ENCODE results near the gene ARL16. TPM values are rescaled to one million over a fixed set of nuclear protein-coding genes. Genes with fewer than 3 reads are reported as not detected.

The ARL16 gene
- total and polyA plus RNA-seq, 4 donors, result 7.9 to 24.3 (median 11.3) TPM

GRCh38 chr17:81695801-81696200 lies 12.2 kb upstream of the ARL16 start:
- no peak for DNase-seq (ENCODE audit: low spot score)
- Histone ChIP-seq H3K27me3 (ENCODE audit: control insufficient read depth in 4 of 4, insufficient read depth in 4 of 4, low read length in 3 of 4) (no peaks in the 10 kb centered on the region), H3K4me1 (ENCODE audit: control insufficient read depth in 4 of 4, insufficient read depth in 4 of 4, low read length in 3 of 4) (peaks cover 0 to 3% (median 2%) of the 10 kb centered on the region in 4 donors), H3K36me3 (ENCODE audit: control insufficient read depth in 4 of 4, insufficient read depth in 3 of 4, low read depth in 1 of 4, low read length in 3 of 4) (peaks cover 18 to 86% (median 27%) of the 10 kb centered on the region in 4 donors), H3K27ac (ENCODE audit: low read depth in 1 of 2, low read length in 2 of 2) (no peak overlapping the region), H3K4me3 (ENCODE audit: low read depth in 1 of 3, low read length in 3 of 3) (no peak overlapping the region), H3K9ac (ENCODE audit: low read depth in 1 of 2, low read length in 2 of 2) (no peak overlapping the region), H3K9me3 (ENCODE audit: control insufficient read depth in 4 of 4, low read length in 3 of 4) (no peaks in the 10 kb centered on the region)
- TF ChIP-seq ATF3 (IDR thresholded peaks at IDR 0.05), result no peak
- TF ChIP-seq, protein P1, sequence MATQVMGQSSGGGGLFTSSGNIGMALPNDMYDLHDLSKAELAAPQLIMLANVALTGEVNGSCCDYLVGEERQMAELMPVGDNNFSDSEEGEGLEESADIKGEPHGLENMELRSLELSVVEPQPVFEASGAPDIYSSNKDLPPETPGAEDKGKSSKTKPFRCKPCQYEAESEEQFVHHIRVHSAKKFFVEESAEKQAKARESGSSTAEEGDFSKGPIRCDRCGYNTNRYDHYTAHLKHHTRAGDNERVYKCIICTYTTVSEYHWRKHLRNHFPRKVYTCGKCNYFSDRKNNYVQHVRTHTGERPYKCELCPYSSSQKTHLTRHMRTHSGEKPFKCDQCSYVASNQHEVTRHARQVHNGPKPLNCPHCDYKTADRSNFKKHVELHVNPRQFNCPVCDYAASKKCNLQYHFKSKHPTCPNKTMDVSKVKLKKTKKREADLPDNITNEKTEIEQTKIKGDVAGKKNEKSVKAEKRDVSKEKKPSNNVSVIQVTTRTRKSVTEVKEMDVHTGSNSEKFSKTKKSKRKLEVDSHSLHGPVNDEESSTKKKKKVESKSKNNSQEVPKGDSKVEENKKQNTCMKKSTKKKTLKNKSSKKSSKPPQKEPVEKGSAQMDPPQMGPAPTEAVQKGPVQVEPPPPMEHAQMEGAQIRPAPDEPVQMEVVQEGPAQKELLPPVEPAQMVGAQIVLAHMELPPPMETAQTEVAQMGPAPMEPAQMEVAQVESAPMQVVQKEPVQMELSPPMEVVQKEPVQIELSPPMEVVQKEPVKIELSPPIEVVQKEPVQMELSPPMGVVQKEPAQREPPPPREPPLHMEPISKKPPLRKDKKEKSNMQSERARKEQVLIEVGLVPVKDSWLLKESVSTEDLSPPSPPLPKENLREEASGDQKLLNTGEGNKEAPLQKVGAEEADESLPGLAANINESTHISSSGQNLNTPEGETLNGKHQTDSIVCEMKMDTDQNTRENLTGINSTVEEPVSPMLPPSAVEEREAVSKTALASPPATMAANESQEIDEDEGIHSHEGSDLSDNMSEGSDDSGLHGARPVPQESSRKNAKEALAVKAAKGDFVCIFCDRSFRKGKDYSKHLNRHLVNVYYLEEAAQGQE (IDR thresholded peaks at IDR 0.05), result no peak
- no peak for TF ChIP-seq CTCF (IDR thresholded peaks at IDR 0.05; ENCODE audit: low read depth, low read length, missing input control)
- TF ChIP-seq EGR1 (IDR thresholded peaks at IDR 0.05; ENCODE audit: low read depth in 2 of 2), result no peak
- TF ChIP-seq RXRA (IDR thresholded peaks at IDR 0.05), result no peak
- TF ChIP-seq HNF4A (conservative IDR thresholded peaks at IDR 0.05), result no peak
- TF ChIP-seq GABPA (IDR thresholded peaks at IDR 0.05 in 1 of 2, conservative IDR thresholded peaks at IDR 0.05 in 1 of 2), result no peak
- no peak for TF ChIP-seq HNF4G (IDR thresholded peaks at IDR 0.05)
- no peak for TF ChIP-seq YY1 (IDR thresholded peaks at IDR 0.05)
- no peak for TF ChIP-seq TAF1 (conservative IDR thresholded peaks at IDR 0.05)
- TF ChIP-seq SP1 (IDR thresholded peaks at IDR 0.05), result no peak
- 96% methylated on average over 22 of the region's 22 CpGs for WGBS

GRCh38 chr17:81695211-81695610 lies 11.6 kb upstream of the ARL16 start:
- WGBS, result 92% methylated on average over 6 of the region's 6 CpGs
- Histone ChIP-seq H3K9ac (ENCODE audit: low read depth in 1 of 2, low read length in 2 of 2) (no peak overlapping the region), H3K9me3 (ENCODE audit: control insufficient read depth in 4 of 4, low read length in 3 of 4) (no peaks in the 10 kb centered on the region), H3K27me3 (ENCODE audit: control insufficient read depth in 4 of 4, insufficient read depth in 4 of 4, low read length in 3 of 4) (no peaks in the 10 kb centered on the region), H3K4me3 (ENCODE audit: low read depth in 1 of 3, low read length in 3 of 3) (no peak overlapping the region), H3K36me3 (ENCODE audit: control insufficient read depth in 4 of 4, insufficient read depth in 3 of 4, low read depth in 1 of 4, low read length in 3 of 4) (peaks cover 16 to 89% (median 27%) of the 10 kb centered on the region in 4 donors), H3K27ac (ENCODE audit: low read depth in 1 of 2, low read length in 2 of 2) (no peak overlapping the region), H3K4me1 (ENCODE audit: control insufficient read depth in 4 of 4, insufficient read depth in 4 of 4, low read length in 3 of 4) (no peaks in the 10 kb centered on the region)
- DNase-seq (ENCODE audit: low spot score), result no peak
- TF ChIP-seq, protein P2, sequence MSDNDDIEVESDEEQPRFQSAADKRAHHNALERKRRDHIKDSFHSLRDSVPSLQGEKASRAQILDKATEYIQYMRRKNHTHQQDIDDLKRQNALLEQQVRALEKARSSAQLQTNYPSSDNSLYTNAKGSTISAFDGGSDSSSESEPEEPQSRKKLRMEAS (IDR thresholded peaks at IDR 0.05), result no peak
- no peak for TF ChIP-seq YY1 (IDR thresholded peaks at IDR 0.05)
- no peak for TF ChIP-seq GABPA (IDR thresholded peaks at IDR 0.05 in 1 of 2, conservative IDR thresholded peaks at IDR 0.05 in 1 of 2)

- Histone ChIP-seq H3K9ac (ENCODE audit: low read depth in 1 of 2, low read length in 2 of 2) (no peak overlapping the region), H3K27ac (ENCODE audit: low read depth in 1 of 2, low read length in 2 of 2) (no peak overlapping the region), H3K4me3 (ENCODE audit: low read depth in 1 of 3, low read length in 3 of 3) (no peak overlapping the region), H3K4me1 (ENCODE audit: control insufficient read depth in 4 of 4, insufficient read depth in 4 of 4, low read length in 3 of 4) (no peaks in the 10 kb centered on the region), H3K27me3 (ENCODE audit: control insufficient read depth in 4 of 4, insufficient read depth in 4 of 4, low read length in 3 of 4) (no peaks in the 10 kb centered on the region), H3K9me3 (ENCODE audit: control insufficient read depth in 4 of 4, low read length in 3 of 4) (no peaks in the 10 kb centered on the region), H3K36me3 (ENCODE audit: control insufficient read depth in 4 of 4, insufficient read depth in 3 of 4, low read depth in 1 of 4, low read length in 3 of 4) (peaks cover 16 to 93% (median 27%) of the 10 kb centered on the region in 4 donors)
- TF ChIP-seq, protein P1 (IDR thresholded peaks at IDR 0.05), result no peak
- TF ChIP-seq RXRA (IDR thresholded peaks at IDR 0.05), result no peak
- TF ChIP-seq RAD21 (IDR thresholded peaks at IDR 0.05), result no peak
- TF ChIP-seq JUND (IDR thresholded peaks at IDR 0.05), result no peak
- no peak for TF ChIP-seq HNF4G (IDR thresholded peaks at IDR 0.05)
- TF ChIP-seq FOXA1 (IDR thresholded peaks at IDR 0.05), result no peak
- no peak for TF ChIP-seq NR2F2 (IDR thresholded peaks at IDR 0.05)
- TF ChIP-seq SP1 (IDR thresholded peaks at IDR 0.05), result no peak
- no peak for TF ChIP-seq YY1 (IDR thresholded peaks at IDR 0.05)
- no peak for TF ChIP-seq ATF3 (IDR thresholded peaks at IDR 0.05)
- no peak for DNase-seq (ENCODE audit: low spot score)
- WGBS, result 94% methylated on average over 19 of the region's 19 CpGs
Observed at GRCh38 chr17:81694810-81695209, 11.2 kb upstream of the ARL16 start.
